GM23338 (cell line): ENCODE measurements around the gene POMP. TPM values are rescaled to one million over a fixed set of nuclear protein-coding genes. Genes with fewer than 3 reads are reported as not detected.

Experiments used
- ATAC-seq: fragments of 200-7000 bp; cut with Tn5 transposase; 3 replicates; pipeline ENCODE4 v1.9.1; 2020
- DNase-seq: peaks from one replicate; pipeline ENCODE4 v3.0.0-alpha.2; 2015; ENCODE audit warnings: low spot score
- H2AFZ ChIP-seq: fragments of 200-600 bp; sonication (generic); 2 replicates; pipeline ENCODE4 v1.8.0; 2016; ENCODE audit warnings: antibody characterized with exemption, mild to moderate bottlenecking, moderate library complexity
- H3F3A ChIP-seq: fragments of 200-600 bp; sonication (generic); replicated peaks from 2 replicates; pipeline ENCODE4 v1.8.0; 2017; ENCODE audit warnings: antibody characterized with exemption, mixed run types, low read depth
- H3K27ac ChIP-seq: fragments of 200-600 bp; sonication (generic); 2 replicates; pipeline ENCODE4 v1.6.1; 2016; ENCODE audit warnings: low read depth
- H3K27me3 ChIP-seq: fragments of 200-600 bp; sonication (generic); 2 replicates; pipeline ENCODE4 v1.8.0; 2016; ENCODE audit warnings: mild to moderate bottlenecking, mixed run types, moderate library complexity; ENCODE audit not compliant: insufficient read depth
- H3K36me3 ChIP-seq: fragments of 200-600 bp; sonication (generic); 2 replicates; pipeline ENCODE4 v1.8.0; 2016; ENCODE audit warnings: mild to moderate bottlenecking; ENCODE audit not compliant: insufficient read depth
- H3K4me1 ChIP-seq: fragments of 200-600 bp; sonication (generic); 2 replicates; pipeline ENCODE4 v1.8.0; 2016; ENCODE audit warnings: mild to moderate bottlenecking, moderate library complexity; ENCODE audit not compliant: insufficient read depth
- H3K4me2 ChIP-seq: fragments of 200-600 bp; sonication (generic); 2 replicates; pipeline ENCODE4 v1.7.1; 2017; ENCODE audit warnings: mixed run types
- H3K4me3 ChIP-seq: fragments of 200-600 bp; sonication (generic); 2 replicates; pipeline ENCODE4 v1.6.1; 2016; ENCODE audit warnings: mixed run types
- H3K79me2 ChIP-seq: fragments of 200-600 bp; sonication (generic); replicated peaks from 2 replicates; pipeline ENCODE4 v1.8.0; 2017; ENCODE audit warnings: mild to moderate bottlenecking; ENCODE audit not compliant: insufficient read depth
- H3K9me2 ChIP-seq: fragments of 200-600 bp; sonication (generic); 2 replicates; pipeline ENCODE4 v1.8.0; 2017; ENCODE audit not compliant: insufficient read depth
- H4K20me1 ChIP-seq: fragments of 200-600 bp; sonication (generic); replicated peaks from 2 replicates; pipeline ENCODE4 v1.8.0; 2017; ENCODE audit warnings: mild to moderate bottlenecking; ENCODE audit not compliant: insufficient read depth
- H3K27ac Mint-ChIP-seq: 2 replicates; pipeline ENCODE4 v1.8.0; 2020; ENCODE audit warnings: inconsistent platforms, mild to moderate bottlenecking, moderate library complexity, mixed read lengths
- H3K27me3 Mint-ChIP-seq: 3 replicates; pipeline ENCODE4 v1.8.0; 2022; ENCODE audit warnings: low read depth, mild to moderate bottlenecking, moderate library complexity, mixed read lengths, inconsistent platforms; ENCODE audit not compliant: insufficient read depth, poor library complexity
- H3K36me3 Mint-ChIP-seq: 3 replicates; pipeline ENCODE4 v1.8.0; 2021; ENCODE audit warnings: low read depth, mild to moderate bottlenecking, inconsistent platforms, moderate library complexity, mixed read lengths
- H3K4me1 Mint-ChIP-seq: 3 replicates; pipeline ENCODE4 v1.8.0; 2020; ENCODE audit warnings: mild to moderate bottlenecking, inconsistent platforms, mixed read lengths
- H3K4me3 Mint-ChIP-seq: 3 replicates; pipeline ENCODE4 v1.8.0; 2021; ENCODE audit warnings: moderate library complexity, mild to moderate bottlenecking, inconsistent platforms, mixed read lengths
- H3K9me3 Mint-ChIP-seq: 3 replicates; pipeline ENCODE4 v1.8.0; 2020; ENCODE audit warnings: moderate library complexity, mild to moderate bottlenecking, inconsistent platforms, mixed read lengths
- CREB1 ChIP-seq: fragments of 250-450 bp; sonication (Bioruptor Pico); IDR thresholded peaks from 2 replicates; pipeline ENCODE4 v1.5.0; 2020; ENCODE audit warnings: low read depth, mild to moderate bottlenecking, moderate library complexity
- CTCF ChIP-seq, 2 experiments: fragments of 200-600 bp in 1 of 2; sonication (generic) in 1 of 2; conservative IDR thresholded peaks; 2 replicates each; pipeline versions ENCODE4 v1.5.1 to v1.6.1; 2016 to 2017; ENCODE audit warnings: antibody characterized with exemption in 2 of 2, low read depth in 2 of 2, mild to moderate bottlenecking in 2 of 2, moderate library complexity in 1 of 2
- ETS1 ChIP-seq: IDR thresholded peaks from 2 replicates; pipeline ENCODE4 v1.6.1; 2016; ENCODE audit warnings: antibody characterized with exemption
- EZH2 ChIP-seq: fragments of 200-600 bp; sonication (generic); IDR thresholded peaks from one replicate; pipeline ENCODE4 v1.8.0; 2017; ENCODE audit warnings: antibody characterized with exemption, mild to moderate bottlenecking, low read depth; ENCODE audit not compliant: unreplicated experiment
- EZH2phosphoT487 ChIP-seq: fragments of 200-600 bp; sonication (generic); IDR thresholded peaks from one replicate; pipeline ENCODE4 v1.8.1; 2018; ENCODE audit warnings: antibody characterized with exemption; ENCODE audit not compliant: unreplicated experiment
- JUNB ChIP-seq: IDR thresholded peaks from one replicate; pipeline ENCODE4 v1.6.1; 2016; ENCODE audit warnings: antibody characterized with exemption; ENCODE audit not compliant: unreplicated experiment
- NANOG ChIP-seq: IDR thresholded peaks from 2 replicates; pipeline ENCODE4 v1.6.1; 2016; ENCODE audit warnings: antibody characterized with exemption, borderline replicate concordance
- POLR2AphosphoS5 ChIP-seq: IDR thresholded peaks from 2 replicates; pipeline ENCODE4 v1.6.1; 2016; ENCODE audit warnings: antibody characterized with exemption, low read depth
- REST ChIP-seq: IDR thresholded peaks from one replicate; pipeline ENCODE4 v1.6.1; 2018; ENCODE audit warnings: antibody characterized with exemption; ENCODE audit not compliant: unreplicated experiment
- STAT1 ChIP-seq: IDR thresholded peaks from one replicate; pipeline ENCODE4 v1.6.1; 2016; ENCODE audit warnings: antibody characterized with exemption; ENCODE audit not compliant: unreplicated experiment
- ZNF114 ChIP-seq: fragments of 250-450 bp; sonication (Bioruptor Pico); IDR thresholded peaks from 2 replicates; pipeline ENCODE4 v1.5.0; 2020; ENCODE audit warnings: mild to moderate bottlenecking, moderate library complexity
- ZNF331 ChIP-seq: fragments of 250-450 bp; sonication (Bioruptor Pico); IDR thresholded peaks from 2 replicates; pipeline ENCODE4 v1.5.0; 2020; ENCODE audit warnings: low read depth, mild to moderate bottlenecking, moderate library complexity
- ZNF462 ChIP-seq: fragments of 250-450 bp; sonication (Bioruptor Pico); IDR thresholded peaks from 2 replicates; pipeline ENCODE4 v1.5.0; 2020; ENCODE audit warnings: mild to moderate bottlenecking, moderate library complexity
- polyA plus RNA-seq: library from polyadenylated mRNA; unstranded; fragments of >200 nt; fragmentation: Nextera tagmentation; extraction: Ambion mirVana; gene quantifications from 2 replicates; pipeline ENCODE4 v1.2.1, GENCODE V29; 2016
- total RNA-seq: library from RNA; depleted of rRNA; stranded (reverse); fragments of >200 nt; shearing (Covaris generic); gene quantifications from 2 replicates; pipeline ENCODE4 v1.2.3, GENCODE V29; 2014

Gene POMP
- total and polyA plus RNA-seq, 2 experiments from 2014 or later, result 95.9 to 446 TPM

- no peaks in the 10 kb centered on the region for H3K27me3 ChIP-seq
- peaks cover 21% of the 10 kb centered on the region for H3K79me2 ChIP-seq
- H3K27ac ChIP-seq, result no peak overlapping the region
- H3K36me3 ChIP-seq, result no peaks in the 10 kb centered on the region
- H3K4me1 Mint-ChIP-seq, result peaks cover 17% of the 10 kb centered on the region
- TF ChIP-seq EZH2 (no peak), ETS1 (no peak), JUNB (no peak), CTCF (conservative IDR thresholded peaks at IDR 0.05; ENCODE audit: low read depth in 2 of 2) (no peak), POLR2AphosphoS5 (no peak), ZNF114 (CRISPR knock-in tag) (no peak), ZNF462 (CRISPR knock-in tag) (no peak), NANOG (no peak), CREB1 (CRISPR knock-in tag) (no peak), STAT1 (no peak), REST (no peak), EZH2phosphoT487 (no peak), ZNF331 (no peak)
- peaks cover 3% of the 10 kb centered on the region for H3K27me3 Mint-ChIP-seq
- H3K27ac Mint-ChIP-seq, result no peak overlapping the region
- no peaks in the 10 kb centered on the region for H3K9me2 ChIP-seq
- no peaks in the 10 kb centered on the region for H4K20me1 ChIP-seq
- H3F3A ChIP-seq, result no peaks in the 10 kb centered on the region
- ATAC-seq (no peak), DNase-seq (no peak)
- H2AFZ ChIP-seq, result no peak overlapping the region
- no peaks in the 10 kb centered on the region; the same call in 2 of the 3 replicates for H3K36me3 Mint-ChIP-seq
- no peak overlapping the region for H3K4me2 ChIP-seq
- H3K4me3 Mint-ChIP-seq, result no peak overlapping the region
- H3K9me3 Mint-ChIP-seq, result no peaks in the 10 kb centered on the region
- peaks cover 4% of the 10 kb centered on the region for H3K4me1 ChIP-seq
- H3K4me3 ChIP-seq, result no peak overlapping the region
These were observed 7.0 kb upstream of the POMP start for GRCh38 chr13:28651810-28652401.
